GM12891 (cell line): Measurements from ENCODE around the gene ACSS3.

Source experiments
- POLR2A ChIP-seq: IDR thresholded peaks from 2 replicates; pipeline ENCODE4 v1.6.1; 2011; ENCODE audit warnings: low read depth, low read length, control low read depth
- TAF1 ChIP-seq: IDR thresholded peaks from 2 replicates; pipeline ENCODE4 v1.6.1; 2011; ENCODE audit warnings: low read depth, low read length, control low read depth

- TF ChIP-seq POLR2A (no peak), TAF1 (no peak)
Measured at GRCh38 chr12:81084811-81085350, 7.0 kb downstream of the ACSS3 start.
